Fibroblast of mammary gland (primary cell): ENCODE results near the gene CLK1.
A peak's percentile ranks its signal among the peaks of the same experiment; 100 is the strongest.

Source experiments
- DNase-seq: peaks from one replicate; pipeline ENCODE4 v3.0.0-alpha.2; 2010; ENCODE audit warnings: low read depth
- H3K4me3 ChIP-seq: 2 replicates; pipeline ENCODE4 v1.5.1; 2011; ENCODE audit warnings: low read depth, mild to moderate bottlenecking, low read length, moderate library complexity; ENCODE audit not compliant: control insufficient read depth
- CTCF ChIP-seq: conservative IDR thresholded peaks from 2 replicates; pipeline ENCODE4 v1.5.1; 2011; ENCODE audit warnings: low read depth, low read length, inconsistent platforms; ENCODE audit not compliant: control insufficient read depth, insufficient read depth

The CLK1 gene

GRCh38 chr2:200811333-200812121 lies 52.9 kb downstream of the CLK1 start, which contains the start of gene BZW1:
Gene BZW1, plus strand, starts transcription at chr2:200811910. Its CDS starts 1,308 bp downstream, at chr2:200813218.
- no peak for TF ChIP-seq CTCF
- peak; percentile 95 for DNase-seq
- peak within 1 kb of the TSS; percentile 80 for H3K4me3 ChIP-seq

- H3K4me3 ChIP-seq = peak overlapping the region; percentile 65
- DNase-seq = no peak
- TF ChIP-seq CTCF = no peak
These were observed 53.5 kb downstream of the CLK1 start for GRCh38 chr2:200810998-200811332.

GRCh38 chr2:200810252-200810997 lies 54.0 kb downstream of the CLK1 start:
- TF ChIP-seq CTCF = no peak
- DNase-seq = peak; percentile 93
- H3K4me3 ChIP-seq = peak overlapping the region; percentile 65

- DNase-seq = peak; percentile 42
- H3K4me3 ChIP-seq = peak overlapping the region; percentile 65
These were observed 54.8 kb downstream of the CLK1 start for GRCh38 chr2:200809506-200810251.

More at GRCh38 chr2:200809506-200810251, 54.8 kb downstream of the CLK1 start:
- no peak for TF ChIP-seq CTCF
